ENCODE measurements around the gene BACE1-AS.
"Not testable (repeated sequence)": the region's sequence is repeated elsewhere in the genome, so short reads cannot be mapped to it uniquely, and the experiment has no call there.

The BACE1-AS gene

DNA sequence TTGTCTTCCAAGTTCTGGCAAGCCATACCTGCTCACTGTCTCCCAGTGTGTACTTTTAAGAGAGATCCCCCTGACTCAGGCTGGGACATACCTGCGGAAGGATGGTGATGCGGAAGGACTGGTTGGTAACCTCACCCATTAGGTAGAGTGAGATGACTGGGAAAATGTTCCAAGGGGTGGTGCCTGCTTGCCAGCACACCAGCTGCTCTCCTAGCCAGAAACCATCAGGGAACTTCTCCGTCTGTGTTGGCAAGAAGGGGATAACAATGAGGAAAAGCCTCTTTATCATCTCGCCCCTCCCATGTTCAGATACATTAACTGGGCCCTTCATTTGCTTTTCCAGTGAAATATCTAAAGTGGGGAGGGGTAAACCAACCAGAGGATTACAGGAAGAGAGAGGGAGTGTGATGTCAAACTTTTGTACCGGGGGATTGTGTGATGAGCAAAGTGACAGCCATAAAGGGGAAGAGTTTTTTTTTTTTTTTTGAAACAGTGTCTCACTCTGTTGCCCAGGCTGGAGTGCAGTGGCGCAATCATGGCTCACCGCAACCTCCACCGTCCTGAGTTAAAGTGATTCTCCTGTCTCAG lies at the start of gene BACE1-AS:
Gene BACE1-AS, plus strand, starts transcription at position 538 of the 588 bp plus-strand sequence.
- no peak for DNase-seq

DNA sequence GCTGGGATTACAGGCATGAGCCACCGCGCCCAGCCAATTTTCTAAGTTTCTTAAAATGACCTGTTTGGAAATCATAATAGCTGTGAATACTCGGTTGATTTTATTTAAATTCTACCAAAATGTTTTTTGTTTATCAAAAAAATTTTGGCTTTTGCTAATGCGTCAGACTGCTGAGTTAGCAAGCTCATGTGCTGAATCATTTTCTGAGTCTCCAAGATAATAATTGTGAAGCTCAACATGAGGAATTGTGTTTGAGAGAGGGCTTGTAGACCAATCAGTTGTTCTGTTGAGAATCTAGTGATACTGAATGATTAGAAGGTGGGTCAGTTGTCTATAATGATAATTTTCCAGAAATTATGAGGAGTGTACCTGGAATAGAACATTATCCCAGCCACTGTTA lies 42.8 kb upstream of the BACE1-AS start:
- no peak for DNase-seq

DNA sequence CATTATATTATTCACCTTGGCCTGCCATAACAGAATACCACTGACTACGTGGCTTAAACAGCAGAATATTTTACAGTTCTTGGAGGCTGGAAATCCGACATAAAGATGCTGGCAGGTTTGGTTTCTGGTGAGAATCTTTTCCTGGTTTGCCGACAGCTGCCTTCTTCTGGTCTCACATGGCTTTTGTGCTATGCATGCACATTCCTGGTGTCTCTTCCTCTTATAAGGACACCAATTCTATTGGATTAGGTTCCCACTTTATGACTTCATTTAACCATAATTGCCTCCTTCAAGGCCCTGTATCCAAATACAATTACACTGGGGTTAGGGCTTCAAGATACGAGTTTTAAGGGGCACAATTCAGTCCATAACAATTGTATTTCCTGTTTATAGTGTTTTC lies 41.6 kb upstream of the BACE1-AS start:
- no peak for DNase-seq

DNA sequence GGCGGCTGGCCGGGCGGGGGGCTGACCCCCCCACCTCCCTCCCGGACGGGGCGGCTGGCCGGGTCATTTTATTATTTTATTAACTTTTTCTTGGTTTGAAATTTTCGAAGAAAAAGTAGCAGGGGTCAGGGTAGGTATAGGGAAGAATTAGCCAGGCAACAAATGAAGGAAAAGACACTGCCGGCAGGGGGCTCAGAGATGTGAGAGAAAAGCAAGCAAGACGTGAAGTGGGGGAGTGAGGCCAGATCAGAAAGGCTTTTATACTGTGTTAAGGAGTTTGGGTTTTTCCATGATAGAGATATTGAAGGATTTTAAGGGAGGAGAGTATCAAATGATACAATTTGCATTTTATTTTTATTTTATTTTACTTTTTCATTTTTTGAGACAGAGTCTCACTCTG lies 39.6 kb upstream of the BACE1-AS start:
- no peak for DNase-seq

DNA sequence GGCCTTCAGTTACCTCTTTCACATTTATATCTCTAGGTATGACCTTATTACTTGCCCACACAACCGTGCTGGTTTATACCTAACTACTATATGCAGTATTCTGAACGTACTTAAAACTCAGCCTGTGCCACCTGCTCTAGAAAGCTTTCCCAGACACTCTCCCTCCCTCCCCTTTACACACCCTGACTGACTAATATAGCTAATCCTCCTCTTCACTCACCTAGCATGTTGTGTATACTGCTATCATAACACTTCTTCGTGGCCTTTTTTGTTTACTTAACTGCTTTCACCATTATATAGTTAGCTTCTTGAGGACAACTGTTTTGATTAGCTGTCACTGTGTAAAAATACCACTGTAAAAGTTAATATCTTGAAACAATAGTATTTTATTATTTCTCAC lies 35.2 kb upstream of the BACE1-AS start:
- DNase-seq: no peak

DNA sequence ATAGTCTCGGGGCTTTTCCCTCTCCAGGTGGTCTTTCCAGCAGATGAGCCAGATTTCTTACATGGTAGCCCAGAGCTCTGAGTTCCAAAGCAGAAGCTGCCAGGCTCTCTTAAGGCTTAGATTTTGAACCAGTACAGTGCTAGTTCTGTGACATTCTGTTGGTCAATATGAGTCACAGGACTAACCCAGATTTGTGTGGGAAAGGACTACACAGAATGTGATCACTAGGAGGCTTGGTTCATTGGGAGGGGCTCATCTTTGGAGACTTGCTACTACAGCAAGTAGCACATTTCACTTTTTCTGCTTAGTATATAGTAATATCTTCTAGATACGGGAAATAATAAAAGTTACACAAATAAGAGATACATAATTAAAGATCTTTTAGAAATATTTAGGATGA lies 34.6 kb upstream of the BACE1-AS start:
- DNase-seq: no peak

DNA sequence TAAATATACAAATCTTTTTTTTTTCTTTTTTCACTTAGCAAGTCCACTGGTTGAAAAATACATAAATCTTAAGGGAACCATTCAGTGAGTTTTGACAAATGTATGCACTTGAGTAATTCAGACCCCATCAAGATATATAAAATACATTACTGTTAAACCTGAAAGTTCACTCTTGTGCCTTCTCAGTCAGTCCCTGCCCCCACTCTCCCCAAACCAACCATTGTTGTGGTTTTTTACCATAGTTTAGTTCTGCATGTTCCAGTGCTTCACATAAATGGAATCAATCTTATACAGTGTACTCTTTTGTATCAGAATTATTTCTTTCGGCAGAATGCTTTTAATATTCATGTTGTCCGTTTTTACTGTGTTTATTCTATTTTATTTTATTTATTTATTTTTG lies 32.6 kb upstream of the BACE1-AS start:
- no peak for DNase-seq

DNA sequence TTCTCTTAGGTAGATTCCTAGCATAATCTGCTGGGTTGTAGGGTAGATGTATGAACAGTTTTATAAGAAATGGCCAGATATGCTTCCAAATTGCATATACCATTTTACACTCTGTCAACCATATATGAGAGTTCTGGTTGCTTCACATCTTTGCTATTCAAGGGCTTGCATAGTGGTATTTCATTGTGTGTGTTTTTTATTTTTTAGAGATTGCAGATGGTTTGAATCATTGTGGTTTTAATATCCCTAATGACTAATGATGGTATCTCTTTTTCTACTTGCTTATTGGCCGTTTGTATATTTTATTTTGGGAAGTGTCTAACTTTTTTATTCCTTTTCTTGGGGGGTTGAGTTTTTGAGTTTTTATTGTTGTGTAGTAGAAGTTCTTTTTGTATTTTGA lies 31.7 kb upstream of the BACE1-AS start:
- no peak for DNase-seq

DNA sequence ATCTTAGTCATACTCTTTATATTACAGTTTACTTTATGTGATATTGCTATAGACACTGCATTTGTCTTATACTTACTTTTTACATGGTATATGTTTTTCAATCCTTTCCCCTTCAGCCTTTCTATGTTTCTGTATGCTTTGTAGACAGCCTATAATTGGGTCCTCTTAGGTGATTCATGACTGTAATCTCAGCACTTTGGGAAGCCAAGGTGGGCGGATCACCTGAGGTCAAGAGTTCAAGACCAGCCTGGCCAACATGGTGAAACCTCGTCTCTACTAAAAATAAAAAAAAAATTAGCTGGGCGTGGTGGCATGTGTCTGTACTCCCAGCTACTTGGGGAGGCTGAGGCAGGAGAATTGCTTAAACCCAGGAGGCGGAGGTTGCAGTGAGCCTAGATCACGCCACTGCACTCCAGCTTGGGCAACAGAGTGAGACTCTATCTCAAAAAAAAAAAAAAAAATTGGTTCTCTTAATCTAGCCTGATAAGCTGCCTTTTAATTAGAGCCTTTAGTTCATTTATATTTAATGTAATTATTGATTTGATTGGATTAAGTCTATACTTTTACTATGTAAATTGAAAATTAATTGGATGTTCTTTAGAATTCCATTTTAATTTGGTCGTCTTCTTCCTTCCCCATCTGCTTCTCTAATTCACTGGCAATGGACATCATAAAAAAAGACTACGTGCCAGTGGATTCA lies 26.4 kb upstream of the BACE1-AS start:
- not testable (repeated sequence) for DNase-seq

DNA sequence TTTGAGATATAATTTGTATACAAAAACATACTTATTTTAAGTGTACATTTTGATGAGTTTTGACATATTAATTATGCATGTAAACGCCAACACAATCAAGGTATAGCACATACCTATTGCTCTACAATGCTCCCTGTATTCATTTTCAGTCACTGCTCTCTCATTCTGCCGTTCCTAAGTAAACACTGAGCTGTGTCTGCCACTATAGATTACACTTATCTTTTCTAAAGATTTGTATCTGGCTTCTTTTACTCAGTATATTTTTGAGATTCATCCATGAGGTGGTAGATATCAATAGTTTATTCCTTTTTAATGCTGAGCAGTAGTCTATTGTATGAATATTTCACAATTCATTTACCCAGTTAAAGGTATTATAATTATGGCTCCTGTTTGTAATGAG lies 25.4 kb upstream of the BACE1-AS start:
- DNase-seq: no peak

DNA sequence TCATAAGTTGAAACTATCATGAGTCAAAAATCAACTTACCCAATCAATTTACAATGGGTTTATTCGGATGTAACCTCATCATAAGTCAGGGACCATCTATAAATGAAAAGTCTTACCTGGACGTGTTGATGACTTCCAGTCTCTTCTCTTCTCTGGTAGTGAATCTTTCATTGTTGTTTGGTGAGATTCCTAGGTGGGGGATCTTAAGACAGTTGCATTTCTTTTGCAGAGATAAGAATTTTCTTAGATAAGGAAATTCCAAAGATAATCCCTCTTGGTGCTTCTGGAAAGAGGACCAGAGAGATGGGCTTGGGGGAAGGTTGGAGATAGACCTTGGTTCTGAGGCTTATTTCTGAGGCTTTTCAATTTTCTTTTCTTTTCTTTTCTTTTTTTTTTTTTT lies 21.3 kb upstream of the BACE1-AS start:
- no peak for DNase-seq

DNA sequence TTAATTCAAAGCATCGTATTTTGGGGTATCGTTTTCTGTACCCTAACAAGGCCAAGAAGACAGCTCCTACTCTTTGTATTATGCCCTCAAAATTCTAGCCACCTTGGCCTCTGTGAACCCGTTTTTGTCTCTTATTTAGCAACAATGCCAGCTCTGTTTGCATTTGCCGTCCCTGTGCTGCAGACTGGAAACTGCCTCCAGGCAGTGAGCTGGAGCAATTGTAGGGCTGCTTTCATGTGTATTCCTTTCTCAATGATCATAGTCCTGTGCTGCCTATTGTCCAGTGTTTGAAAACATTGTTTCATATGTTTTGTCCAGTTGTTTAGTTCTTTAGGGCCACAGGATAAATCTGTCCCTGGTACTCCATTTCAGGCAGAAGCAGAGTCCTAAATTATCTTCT lies 19.9 kb upstream of the BACE1-AS start:
- no peak for DNase-seq

DNA sequence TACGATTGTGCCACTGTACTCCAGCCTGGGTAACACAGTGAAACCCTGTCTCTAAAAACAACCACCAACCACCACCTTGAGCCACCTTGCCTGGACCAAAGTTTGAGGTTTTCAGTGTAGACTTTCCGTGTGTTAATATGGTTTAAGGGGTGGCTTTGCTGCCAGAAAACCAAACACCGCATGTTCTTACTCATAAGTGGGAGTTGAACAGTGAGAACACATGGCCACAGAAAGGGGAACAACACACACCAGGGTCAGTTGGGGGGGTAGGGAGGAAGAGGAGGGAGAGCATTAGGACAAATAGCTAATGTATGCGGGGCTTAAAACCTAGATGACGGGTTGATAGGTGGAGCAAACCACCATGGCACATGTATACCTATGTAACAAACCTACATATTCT lies 19.0 kb upstream of the BACE1-AS start:
- not testable (repeated sequence) for DNase-seq

DNA sequence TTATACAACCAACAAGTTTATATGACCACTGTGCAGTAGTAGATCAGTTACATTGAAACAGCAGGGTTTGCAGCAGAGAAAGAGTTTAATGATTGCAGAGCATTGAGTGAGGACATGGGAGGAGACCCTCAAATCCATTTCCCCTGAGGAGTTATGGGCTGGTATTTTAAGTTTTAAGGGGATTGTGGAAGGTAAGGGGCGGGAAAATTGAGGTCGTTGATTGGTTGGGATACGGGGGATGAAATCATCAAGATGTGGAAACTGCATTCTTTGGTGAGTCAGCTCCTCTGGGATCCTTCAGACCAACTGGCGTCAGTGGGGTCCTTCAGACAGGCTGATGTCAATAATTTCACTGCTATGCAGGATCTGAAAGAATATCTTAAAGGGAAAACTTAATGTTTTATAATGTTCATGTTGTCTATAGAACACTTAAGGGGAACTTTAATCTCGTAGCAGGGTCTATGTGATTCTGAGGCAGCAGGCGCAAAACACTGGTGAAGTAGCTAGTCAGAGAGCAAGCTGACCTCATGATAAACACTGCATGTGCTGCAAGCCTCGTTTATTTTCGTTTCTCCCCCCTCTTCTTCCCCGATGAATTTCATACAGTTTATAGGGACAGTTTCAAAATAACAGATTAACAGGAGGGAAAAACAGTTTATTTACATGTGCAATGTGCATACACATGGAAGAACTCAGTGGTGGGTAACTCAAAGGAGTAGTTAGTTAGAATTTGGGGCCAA lies 17.4 kb upstream of the BACE1-AS start:
- DNase-seq: no peak

DNA sequence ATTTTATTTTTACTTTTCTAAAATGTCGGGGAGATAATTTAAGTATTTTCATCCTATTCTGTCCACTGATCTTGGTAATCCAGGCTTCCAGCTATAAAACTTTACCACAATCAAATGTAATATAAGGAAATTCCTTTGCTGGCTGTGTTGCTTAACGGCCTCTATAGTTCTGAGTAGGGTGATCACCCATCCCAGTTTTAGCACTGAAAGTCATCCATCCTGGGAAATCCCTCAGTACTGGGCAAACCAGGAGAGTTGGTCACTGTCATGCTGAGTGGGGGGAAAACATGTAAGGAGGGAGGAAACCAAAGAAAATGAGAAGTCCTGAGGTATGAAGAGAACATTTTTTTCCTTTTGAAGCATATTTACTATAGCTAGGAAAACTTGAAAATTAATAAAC lies 12.8 kb upstream of the BACE1-AS start:
- DNase-seq: no peak

DNA sequence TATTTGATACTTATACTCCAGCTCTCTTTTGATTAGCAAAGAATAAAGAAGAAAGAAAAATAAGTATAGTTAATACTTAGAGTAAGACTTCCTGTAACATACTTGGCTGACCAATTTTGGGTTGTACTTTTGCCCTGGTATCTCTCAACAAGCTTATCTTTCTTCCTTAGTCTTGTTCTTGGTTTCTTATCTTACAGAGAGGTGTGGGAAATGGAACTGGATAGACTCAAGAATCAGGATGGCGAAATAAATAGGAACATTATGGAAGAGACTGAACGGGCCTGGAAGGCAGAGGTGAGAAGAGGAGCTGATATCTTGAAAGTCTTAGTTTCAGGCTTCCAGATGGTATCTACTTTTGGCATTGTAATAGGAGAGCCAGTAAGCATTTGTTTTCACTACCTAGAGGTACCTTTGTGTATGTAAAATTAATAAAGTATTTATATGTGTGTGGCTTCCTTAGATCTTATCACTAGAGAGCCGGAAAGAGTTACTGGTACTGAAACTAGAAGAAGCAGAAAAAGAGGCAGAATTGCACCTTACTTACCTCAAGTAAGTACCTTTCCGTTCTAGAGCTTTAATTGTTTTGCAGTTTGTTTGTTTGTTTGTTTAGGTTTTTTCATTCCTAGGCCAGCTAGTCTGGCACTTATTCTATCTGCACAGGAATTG lies 11.3 kb upstream of the BACE1-AS start:
- DNase-seq: no peak

DNA sequence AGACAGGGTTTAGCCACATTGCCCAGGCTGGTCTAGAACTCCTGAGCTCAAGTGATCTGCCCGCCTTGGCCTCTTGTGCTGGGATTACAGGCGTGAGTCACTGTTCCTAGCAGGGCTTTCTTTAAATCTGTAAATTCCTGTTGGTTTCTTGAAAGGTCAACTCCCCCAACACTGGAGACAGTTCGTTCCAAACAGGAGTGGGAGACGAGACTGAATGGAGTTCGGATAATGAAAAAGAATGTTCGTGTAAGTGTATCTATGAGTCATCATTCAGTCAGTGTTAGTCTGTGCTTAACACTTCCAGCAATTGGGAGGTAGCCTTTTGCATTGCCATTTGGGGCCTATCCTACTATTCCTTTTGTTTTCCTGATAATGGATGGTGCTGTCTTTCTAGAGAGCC lies 10.0 kb upstream of the BACE1-AS start:
- DNase-seq: no peak

DNA sequence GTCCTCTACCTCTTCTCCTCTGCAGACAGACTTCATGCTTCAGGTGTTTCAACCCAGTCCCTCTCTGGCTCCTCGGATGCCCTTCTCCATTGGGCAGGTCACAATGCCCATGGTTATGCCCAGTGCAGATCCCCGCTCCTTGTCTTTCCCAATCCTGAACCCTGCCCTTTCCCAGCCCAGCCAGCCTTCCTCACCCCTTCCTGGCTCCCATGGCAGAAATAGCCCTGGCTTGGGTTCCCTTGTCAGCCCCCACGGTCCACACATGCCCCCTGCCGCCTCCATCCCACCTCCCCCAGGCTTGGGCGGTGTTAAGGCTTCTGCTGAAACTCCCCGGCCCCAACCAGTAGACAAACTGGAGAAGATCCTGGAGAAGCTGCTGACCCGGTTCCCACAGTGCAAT lies 9.3 kb upstream of the BACE1-AS start:
- no peak for DNase-seq

DNA sequence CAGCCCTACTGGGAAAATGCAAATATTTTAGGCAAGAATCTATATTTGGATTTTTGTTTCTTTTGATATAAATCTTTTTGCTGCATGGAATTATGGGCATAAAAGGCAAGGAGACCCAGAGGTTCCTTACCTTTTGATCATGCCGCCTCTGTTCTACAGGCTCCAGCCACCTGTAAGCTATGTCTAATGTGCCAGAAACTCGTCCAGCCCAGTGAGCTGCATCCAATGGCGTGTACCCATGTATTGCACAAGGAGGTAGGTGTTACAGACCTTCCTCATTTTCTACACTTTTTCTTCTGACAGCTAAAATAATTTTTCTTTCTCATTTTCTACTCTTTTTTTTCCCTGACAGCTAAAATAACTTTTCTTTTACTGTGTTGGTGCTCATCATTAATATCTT lies 8.2 kb upstream of the BACE1-AS start:
- DNase-seq: no peak

DNA sequence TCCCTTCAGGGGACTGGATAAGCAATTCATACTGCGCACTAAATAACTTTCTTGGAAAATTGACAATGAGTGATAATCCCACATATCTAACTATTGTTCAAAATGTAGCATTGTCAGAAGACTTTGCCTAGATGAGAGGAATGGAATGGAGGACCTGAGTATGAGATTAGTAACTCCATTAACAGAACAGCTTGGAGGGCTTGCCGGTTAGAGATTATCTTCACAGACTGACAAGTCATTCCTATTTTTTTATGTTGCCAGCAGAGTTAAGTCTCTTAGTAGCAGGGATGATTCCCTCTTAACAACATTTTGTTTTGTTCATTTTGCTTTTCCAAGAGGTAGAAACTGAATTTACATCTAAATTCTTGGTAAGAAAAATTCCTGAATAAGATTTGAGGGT lies 7.1 kb upstream of the BACE1-AS start:
- no peak for DNase-seq

DNA sequence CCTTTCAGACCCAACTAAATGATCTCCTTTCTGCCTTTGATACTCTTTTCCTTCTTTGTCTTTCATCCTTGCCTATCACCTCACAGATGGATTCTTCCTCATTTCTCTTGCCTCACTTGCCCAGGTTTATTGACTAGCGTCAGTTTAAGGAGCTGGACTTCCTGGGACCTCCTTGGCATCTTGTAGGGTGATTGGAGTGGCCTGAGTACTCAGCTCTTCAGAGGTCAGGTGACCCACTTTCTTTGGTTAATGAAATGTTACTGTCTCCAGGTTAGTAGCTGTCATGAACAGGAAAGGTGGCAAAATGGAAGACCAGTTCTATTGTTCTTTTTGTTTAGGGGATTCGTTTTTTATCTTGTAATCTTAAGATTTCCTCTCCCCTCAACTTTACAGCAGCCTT lies 4.6 kb upstream of the BACE1-AS start:
- DNase-seq: no peak

DNA sequence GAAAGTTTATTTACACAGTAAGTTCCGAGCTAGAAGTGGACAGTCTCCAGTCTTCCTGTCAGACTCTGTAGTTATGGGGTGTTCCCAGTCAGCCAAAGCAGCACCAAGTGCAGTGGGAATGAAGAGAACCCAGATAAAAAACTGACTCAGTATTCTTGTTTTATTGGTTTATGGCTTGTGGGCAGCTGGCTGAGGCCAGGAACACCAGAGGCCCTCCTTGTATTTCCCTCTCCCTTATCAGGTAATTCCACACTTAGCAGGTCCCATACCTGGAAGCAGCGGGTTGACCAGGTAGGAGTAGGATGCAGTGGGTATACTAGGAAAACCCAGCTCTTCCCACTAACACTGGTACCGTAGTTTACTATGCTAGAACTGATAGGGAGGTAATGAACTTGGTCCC lies 3.5 kb upstream of the BACE1-AS start:
- DNase-seq: no peak

DNA sequence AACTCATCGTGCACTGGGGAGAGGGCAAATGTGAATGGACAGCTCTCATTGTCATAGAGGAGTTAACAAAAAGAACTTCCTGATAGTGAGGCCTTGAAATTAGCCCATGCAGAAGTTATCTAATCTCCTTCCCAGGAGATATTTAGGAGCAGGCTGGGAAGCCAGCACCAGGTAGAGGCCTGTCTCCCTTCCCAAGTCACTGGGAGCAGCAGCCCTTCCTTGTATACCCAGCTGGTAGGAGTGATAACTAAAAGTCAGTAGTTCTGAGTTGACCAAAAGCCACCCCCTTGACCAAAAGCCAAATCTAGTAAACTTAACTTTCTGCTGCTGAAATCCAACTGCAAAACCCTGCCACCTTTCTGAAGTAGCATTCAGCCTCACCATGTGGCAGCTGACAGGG lies 1.4 kb upstream of the BACE1-AS start:
- DNase-seq: no peak

DNA sequence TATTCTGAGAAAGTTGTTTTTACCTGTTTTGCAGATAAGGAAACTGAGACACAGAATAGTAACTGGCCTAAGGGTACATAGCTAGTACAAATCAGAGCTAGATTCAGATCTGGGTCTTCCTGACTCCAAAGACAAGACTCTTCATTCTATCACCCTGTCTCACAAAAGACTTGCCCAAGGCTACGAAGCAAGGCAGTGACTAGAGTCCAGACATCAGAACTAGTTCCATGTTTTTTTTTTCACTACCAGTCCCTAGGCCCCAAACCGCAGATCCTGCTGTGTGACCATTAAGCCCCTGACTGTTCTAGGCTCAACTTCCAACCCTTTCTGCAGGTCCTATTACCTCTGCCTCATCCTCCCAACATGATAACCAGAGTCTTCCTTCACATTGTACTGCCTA lies 1.5 kb downstream of the BACE1-AS start:
- no peak for DNase-seq
